WTC11 (cell line): ENCODE measurements around the gene HLA-DPB1. TPM values are rescaled to one million over a fixed set of nuclear protein-coding genes. Genes with fewer than 3 reads are reported as not detected.
A peak's percentile ranks its signal among the peaks of the same experiment; 100 is the strongest.

ENCODE experiments used
- ATAC-seq: fragments of 200-7000 bp; cut with Tn5 transposase; 2 replicates; pipeline ENCODE4 v1.10.0; 2021; ENCODE audit warnings: mild to moderate bottlenecking, moderate library complexity
- CTCF ChIA-PET: fragments of 300-600 bp; sonication (Branson Sonifier 250); formaldehyde crosslinking; loops from one replicate; lab custom pipeline; 2021; ENCODE audit warnings: antibody characterized with exemption; lab: Charles Lee
- POLR2A ChIA-PET: fragments of 350-600 bp; sonication (Branson Sonifier 250); formaldehyde crosslinking; loops from one replicate; lab custom pipeline; 2021; ENCODE audit warnings: antibody characterized with exemption; lab: Charles Lee
- DNase-seq: peaks from one replicate; pipeline ENCODE4 v3.0.0; 2021; ENCODE audit warnings: low spot score
- H3K27ac Mint-ChIP-seq: 2 replicates; pipeline ENCODE4 v1.8.0; 2021; ENCODE audit warnings: mixed read lengths
- H3K27me3 Mint-ChIP-seq: 2 replicates; pipeline ENCODE4 v1.8.0; 2021; ENCODE audit warnings: low read depth, mild to moderate bottlenecking, moderate library complexity, mixed read lengths
- H3K36me3 Mint-ChIP-seq: 2 replicates; pipeline ENCODE4 v1.8.0; 2021; ENCODE audit warnings: mixed read lengths
- H3K4me1 Mint-ChIP-seq: 2 replicates; pipeline ENCODE4 v1.8.0; 2022; ENCODE audit warnings: mixed read lengths
- H3K4me3 Mint-ChIP-seq: 2 replicates; pipeline ENCODE4 v1.8.0; 2021; ENCODE audit warnings: mild to moderate bottlenecking, moderate library complexity, mixed read lengths
- H3K9me3 Mint-ChIP-seq: 2 replicates; pipeline ENCODE4 v1.8.0; 2021; ENCODE audit warnings: mixed read lengths
- ARID4B ChIP-seq: sonication (generic); formaldehyde crosslinking; IDR thresholded peaks from 2 replicates; pipeline ENCODE4 v1.8.0; 2023; ENCODE audit warnings: missing genetic modification reagents, mild to moderate bottlenecking, borderline replicate concordance
- ATF6 ChIP-seq: sonication (generic); formaldehyde crosslinking; IDR thresholded peaks from 2 replicates; pipeline ENCODE4 v1.8.1; 2023; ENCODE audit warnings: mild to moderate bottlenecking, missing genetic modification reagents
- CREB1 ChIP-seq: sonication (generic); formaldehyde crosslinking; IDR thresholded peaks from 2 replicates; pipeline ENCODE4 v1.8.0; 2023; ENCODE audit warnings: mild to moderate bottlenecking, missing genetic modification reagents
- CTCF ChIP-seq: fragments of 200-600 bp; IDR thresholded peaks from 2 replicates; pipeline ENCODE4 v1.8.0; 2022; ENCODE audit warnings: antibody characterized with exemption
- ELF4 ChIP-seq: sonication (generic); formaldehyde crosslinking; IDR thresholded peaks from 2 replicates; pipeline ENCODE4 v1.8.1; 2022; ENCODE audit warnings: low read depth, mild to moderate bottlenecking, moderate library complexity, missing genetic modification reagents
- ERG ChIP-seq: fragments of 250-450 bp; sonication (Bioruptor Pico); IDR thresholded peaks from 2 replicates; pipeline ENCODE4 v1.8.0; 2021; ENCODE audit warnings: mild to moderate bottlenecking
- FOXK1 ChIP-seq: sonication (generic); formaldehyde crosslinking; IDR thresholded peaks from 2 replicates; pipeline ENCODE4 v1.8.0; 2022; ENCODE audit warnings: mild to moderate bottlenecking, moderate library complexity, missing genetic modification reagents
- GRHL2 ChIP-seq: fragments of 250-450 bp; sonication (Bioruptor Pico); IDR thresholded peaks from 2 replicates; pipeline ENCODE4 v1.8.0; 2022; ENCODE audit warnings: mild to moderate bottlenecking, moderate library complexity; ENCODE audit not compliant: insufficient replicate concordance, severe bottlenecking
- HMGA2 ChIP-seq: fragments of 250-450 bp; sonication (Bioruptor Pico); IDR thresholded peaks from 2 replicates; pipeline ENCODE4 v1.4.0; 2021; ENCODE audit warnings: mild to moderate bottlenecking, moderate library complexity
- IRF2 ChIP-seq: sonication (generic); formaldehyde crosslinking; IDR thresholded peaks from 2 replicates; pipeline ENCODE4 v1.8.0; 2022; ENCODE audit warnings: low read depth, missing genetic modification reagents, borderline replicate concordance
- MXD4 ChIP-seq: fragments of 250-450 bp; sonication (Bioruptor Pico); IDR thresholded peaks from 2 replicates; pipeline ENCODE4 v1.8.0; 2021; ENCODE audit warnings: mild to moderate bottlenecking, moderate library complexity, borderline replicate concordance
- NFYB ChIP-seq: sonication (generic); formaldehyde crosslinking; conservative IDR thresholded peaks from 2 replicates; pipeline ENCODE4 v1.8.0; 2022; ENCODE audit warnings: low read depth, missing genetic modification reagents
- NR2C2 ChIP-seq: sonication (generic); formaldehyde crosslinking; IDR thresholded peaks from 2 replicates; pipeline ENCODE4 v1.8.0; 2022; ENCODE audit warnings: mild to moderate bottlenecking, missing genetic modification reagents
- OVOL2 ChIP-seq: fragments of 250-450 bp; sonication (Bioruptor Pico); IDR thresholded peaks from 2 replicates; pipeline ENCODE4 v1.9.0; 2021; ENCODE audit warnings: mild to moderate bottlenecking, borderline replicate concordance
- PRRX2 ChIP-seq: fragments of 250-450 bp; sonication (Bioruptor Pico); IDR thresholded peaks from 2 replicates; pipeline ENCODE4 v1.8.0; 2021; ENCODE audit warnings: mild to moderate bottlenecking
- SP1 ChIP-seq: sonication (generic); formaldehyde crosslinking; conservative IDR thresholded peaks from 2 replicates; pipeline ENCODE4 v1.8.1; 2022; ENCODE audit warnings: missing genetic modification reagents
- TCF7 ChIP-seq: sonication (generic); formaldehyde crosslinking; IDR thresholded peaks from 2 replicates; pipeline ENCODE4 v1.8.0; 2022; ENCODE audit warnings: mild to moderate bottlenecking, low read depth, missing genetic modification reagents, moderate library complexity
- TEAD4 ChIP-seq: sonication (generic); formaldehyde crosslinking; IDR thresholded peaks from 2 replicates; pipeline ENCODE4 v1.8.0; 2022; ENCODE audit warnings: mild to moderate bottlenecking, missing genetic modification reagents
- ZMAT4 ChIP-seq: fragments of 250-450 bp; sonication (Bioruptor Pico); IDR thresholded peaks from 2 replicates; pipeline ENCODE4 v1.9.0; 2021; ENCODE audit warnings: mild to moderate bottlenecking
- ZNF219 ChIP-seq: sonication (generic); formaldehyde crosslinking; IDR thresholded peaks from 2 replicates; pipeline ENCODE4 v1.8.0; 2023; ENCODE audit warnings: missing genetic modification reagents, mild to moderate bottlenecking, borderline replicate concordance
- ZNF263 ChIP-seq: sonication (generic); formaldehyde crosslinking; IDR thresholded peaks from 2 replicates; pipeline ENCODE4 v1.8.1; 2022; ENCODE audit warnings: low read depth, mild to moderate bottlenecking, moderate library complexity, missing genetic modification reagents
- ZNF317 ChIP-seq: sonication (generic); formaldehyde crosslinking; IDR thresholded peaks from 2 replicates; pipeline ENCODE4 v1.8.1; 2023; ENCODE audit warnings: low read depth, mild to moderate bottlenecking, moderate library complexity, missing genetic modification reagents, borderline replicate concordance
- ZNF396 ChIP-seq: fragments of 250-450 bp; sonication (Bioruptor Pico); IDR thresholded peaks from 2 replicates; pipeline ENCODE4 v1.8.0; 2021; ENCODE audit warnings: mild to moderate bottlenecking, moderate library complexity, borderline replicate concordance
- ZNF416 ChIP-seq: fragments of 250-450 bp; sonication (Bioruptor Pico); IDR thresholded peaks from 2 replicates; pipeline ENCODE4 v1.9.0; 2021; ENCODE audit warnings: mild to moderate bottlenecking, inconsistent platforms
- total RNA-seq: library from RNA; stranded (reverse); gene quantifications from 3 replicates; pipeline ENCODE4 v1.2.3, GENCODE V29; 2021

Gene HLA-DPB1
- total RNA-seq, 1 experiment from 2014 or later = 18.0 TPM

GRCh38 chr6:33050014-33050810 is 25.6 kb upstream of the HLA-DPB1 start (continued):
- TF ChIP-seq FOXK1 (CRISPR knock-in tag) (no peak), ZNF396 (no peak), ELF4 (CRISPR knock-in tag) (no peak), ZMAT4 (no peak)

- peaks cover 19% of the 10 kb centered on the region for H3K36me3 Mint-ChIP-seq
- no peak for ATAC-seq
- ChIA-PET CTCF (interaction anchor here (0.7 to 1.0 kb wide), 4 partner anchors 22 to 97 kb away, joined by 3 read pairs; no protein-coding TSS in a partner anchor), POLR2A (no interaction called here)
- H3K27ac Mint-ChIP-seq = peak overlapping the region; percentile 18; the same call in 1 of the 2 replicates
- H3K4me3 Mint-ChIP-seq = no peak overlapping the region
- TF ChIP-seq CTCF (no peak), NR2C2 (CRISPR knock-in tag) (no peak), NFYB (CRISPR knock-in tag) (no peak), TEAD4 (CRISPR knock-in tag) (no peak), ZNF219 (no peak), ARID4B (CRISPR knock-in tag) (no peak), HMGA2 (CRISPR knock-in tag) (no peak), SP1 (CRISPR knock-in tag) (no peak), PRRX2 (CRISPR knock-in tag) (no peak), ZNF317 (CRISPR knock-in tag) (no peak), ZNF416 (CRISPR knock-in tag) (no peak), ERG (CRISPR knock-in tag) (no peak), GRHL2 (CRISPR knock-in tag) (no peak), CREB1 (CRISPR knock-in tag) (no peak), TCF7 (no peak), MXD4 (no peak), ATF6 (CRISPR knock-in tag) (no peak), IRF2 (CRISPR knock-in tag) (no peak), OVOL2 (CRISPR knock-in tag) (no peak), ZNF263 (no peak)
- peaks cover 29% of the 10 kb centered on the region for H3K9me3 Mint-ChIP-seq
- H3K4me1 Mint-ChIP-seq = peaks cover 38% of the 10 kb centered on the region
- H3K27me3 Mint-ChIP-seq = no peaks in the 10 kb centered on the region
- no peak for DNase-seq
Observed at GRCh38 chr6:33052627-33053026, 23.2 kb upstream of the HLA-DPB1 start.
